HG03521 (cell line): Measurements from ENCODE around the gene ENPP3.

Source experiments
- ATAC-seq: cut with Tn5 transposase; IDR thresholded peaks from one replicate; pipeline ENCODE4 v1.9.1; 2021; ENCODE audit warnings: mild to moderate bottlenecking, moderate library complexity; ENCODE audit not compliant: unreplicated experiment

ENPP3 gene

DNA sequence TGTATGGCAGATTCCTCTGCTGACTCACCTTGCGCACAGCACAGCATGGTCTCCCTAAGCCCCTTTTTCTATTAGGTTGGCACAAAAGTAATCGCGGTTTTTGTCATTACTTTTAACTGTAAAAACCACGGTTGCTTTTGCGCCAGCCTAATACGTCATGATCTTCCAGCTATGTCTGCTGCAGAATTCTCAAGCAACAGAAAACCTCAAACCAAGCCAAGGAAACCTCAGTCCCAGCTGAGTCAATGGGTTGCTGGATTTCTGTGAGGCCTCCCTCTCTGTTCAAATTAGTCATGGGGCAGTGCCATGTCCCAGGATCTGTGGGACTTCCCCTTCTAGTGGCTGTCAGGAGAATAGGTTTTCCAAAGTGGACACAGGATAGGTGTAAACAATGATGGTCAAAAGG lies 155.0 kb downstream of the ENPP3 start:
- no peak for ATAC-seq

DNA sequence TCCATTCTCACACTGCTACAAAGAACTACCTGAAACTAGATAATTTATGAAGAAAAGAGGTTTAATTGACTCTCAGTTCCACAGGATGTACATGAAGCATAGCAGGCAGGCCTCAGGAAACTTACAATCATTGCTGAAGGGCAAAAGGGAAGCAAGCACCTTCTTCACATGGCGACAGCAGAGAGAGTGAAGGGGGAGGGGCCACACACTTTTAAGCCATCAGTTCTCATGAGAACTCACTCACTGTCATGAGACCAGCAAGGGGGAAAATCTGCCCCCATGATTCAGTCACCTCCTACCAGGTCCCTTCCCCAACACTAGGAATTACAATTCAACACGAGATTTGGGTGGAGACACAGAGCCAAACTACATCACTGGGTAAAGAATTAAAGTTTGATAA lies 158.3 kb downstream of the ENPP3 start:
- ATAC-seq: no peak
